Measurements from ENCODE around the gene CENPL.

CENPL gene

GRCh38 chr1:173798078-173798477, 26.6 kb downstream of the CENPL start:
- no peaks in the 10 kb centered on the region for H3K36me3 ChIP-seq (ENCODE audit: insufficient read depth)
- no peak for TF ChIP-seq CTCF (conservative IDR thresholded peaks at IDR 0.05; ENCODE audit: low read depth, low read length)

GRCh38 chr1:173789841-173790240, 34.8 kb downstream of the CENPL start:
- H3K27me3 ChIP-seq (ENCODE audit: insufficient read depth, low read depth) = no peaks in the 10 kb centered on the region
- no peak for TF ChIP-seq CTCF (conservative IDR thresholded peaks at IDR 0.05; ENCODE audit: low read depth, low read length)
- H3K9ac ChIP-seq = no peak overlapping the region
- no peak overlapping the region for H2AFZ ChIP-seq (ENCODE audit: low read depth)
- no peaks in the 10 kb centered on the region for H3K4me1 ChIP-seq (ENCODE audit: low read depth, poor library complexity, severe bottlenecking)
- H3K4me2 ChIP-seq = no peak overlapping the region
- no peaks in the 10 kb centered on the region for H3K79me2 ChIP-seq (ENCODE audit: insufficient read depth, low read depth)
- H3K36me3 ChIP-seq (ENCODE audit: insufficient read depth) = no peaks in the 10 kb centered on the region
- no peak overlapping the region for H3K4me3 ChIP-seq (IDR thresholded peaks at IDR 0.05; ENCODE audit: insufficient read depth, low read depth, low read length)
- no peaks in the 10 kb centered on the region for H4K20me1 ChIP-seq (ENCODE audit: insufficient read depth)
- no peak overlapping the region for H3K27ac ChIP-seq

More at GRCh38 chr1:173798078-173798477, 26.6 kb downstream of the CENPL start:
- Histone ChIP-seq H3K9ac (no peak overlapping the region), H2AFZ (ENCODE audit: low read depth) (no peak overlapping the region), H4K20me1 (ENCODE audit: insufficient read depth) (no peaks in the 10 kb centered on the region), H3K4me2 (no peak overlapping the region), H3K4me1 (ENCODE audit: low read depth, poor library complexity, severe bottlenecking) (no peaks in the 10 kb centered on the region), H3K4me3 (IDR thresholded peaks at IDR 0.05; ENCODE audit: insufficient read depth, low read depth, low read length) (no peak overlapping the region), H3K27ac (no peak overlapping the region), H3K79me2 (ENCODE audit: insufficient read depth, low read depth) (no peaks in the 10 kb centered on the region), H3K27me3 (ENCODE audit: insufficient read depth, low read depth) (no peaks in the 10 kb centered on the region)

GRCh38 chr1:173784997-173785396, 39.7 kb downstream of the CENPL start:
- no peak overlapping the region for H3K4me3 ChIP-seq (IDR thresholded peaks at IDR 0.05; ENCODE audit: insufficient read depth, low read depth, low read length)
- no peaks in the 10 kb centered on the region for H3K36me3 ChIP-seq (ENCODE audit: insufficient read depth)
- H3K4me2 ChIP-seq = no peak overlapping the region
- no peaks in the 10 kb centered on the region for H3K4me1 ChIP-seq (ENCODE audit: low read depth, poor library complexity, severe bottlenecking)
- no peaks in the 10 kb centered on the region for H3K79me2 ChIP-seq (ENCODE audit: insufficient read depth, low read depth)
- no peak overlapping the region for H2AFZ ChIP-seq (ENCODE audit: low read depth)
- TF ChIP-seq CTCF (conservative IDR thresholded peaks at IDR 0.05; ENCODE audit: low read depth, low read length) = no peak
- H3K9ac ChIP-seq = no peak overlapping the region
- H3K27ac ChIP-seq = no peak overlapping the region
- no peaks in the 10 kb centered on the region for H4K20me1 ChIP-seq (ENCODE audit: insufficient read depth)
- no peaks in the 10 kb centered on the region for H3K27me3 ChIP-seq (ENCODE audit: insufficient read depth, low read depth)

GRCh38 chr1:173779936-173780335, 44.7 kb downstream of the CENPL start:
- Histone ChIP-seq H4K20me1 (ENCODE audit: insufficient read depth) (no peaks in the 10 kb centered on the region), H3K9ac (no peak overlapping the region), H3K36me3 (ENCODE audit: insufficient read depth) (no peaks in the 10 kb centered on the region; the same call in 1 of the 2 replicates), H3K27ac (no peak overlapping the region), H3K27me3 (ENCODE audit: insufficient read depth, low read depth) (no peaks in the 10 kb centered on the region), H3K4me1 (ENCODE audit: low read depth, poor library complexity, severe bottlenecking) (no peaks in the 10 kb centered on the region), H3K79me2 (ENCODE audit: insufficient read depth, low read depth) (no peaks in the 10 kb centered on the region), H2AFZ (ENCODE audit: low read depth) (no peak overlapping the region), H3K4me3 (IDR thresholded peaks at IDR 0.05; ENCODE audit: insufficient read depth, low read depth, low read length) (no peak overlapping the region), H3K4me2 (no peak overlapping the region)
- no peak for TF ChIP-seq CTCF (conservative IDR thresholded peaks at IDR 0.05; ENCODE audit: low read depth, low read length)
